Breast epithelium (tissue), 4 donors: ENCODE results near the gene C1S. TPM values are rescaled to one million over a fixed set of nuclear protein-coding genes. Genes with fewer than 3 reads are reported as not detected.

ENCODE experiments used
- DNase-seq, 2 donors: peaks; one replicate each; pipeline ENCODE4 v3.0.0-alpha.2; 2019; ENCODE audit warnings: low spot score in 2 of 2
- H3K27ac ChIP-seq, 2 donors: fragments of 200-600 bp; sonication (generic) in 1 of 2; one replicate each; pipeline ENCODE4 v1.5.1; 2016 to 2019; ENCODE audit warnings: mild to moderate bottlenecking in 1 of 2
- H3K27me3 ChIP-seq, 2 donors: fragments of 200-600 bp; sonication (generic) in 1 of 2; one replicate each; pipeline versions ENCODE4 v1.5.1 to v1.6.0; 2017 to 2019; ENCODE audit warnings: control low read depth in 1 of 2, mild to moderate bottlenecking in 1 of 2
- H3K36me3 ChIP-seq: fragments of 200-600 bp; one replicate; pipeline ENCODE4 v1.5.1; 2019
- H3K4me1 ChIP-seq, 2 donors: fragments of 200-600 bp; sonication (generic); one replicate each; pipeline ENCODE4 v1.5.1; 2016 to 2019; ENCODE audit warnings: control low read depth in 1 of 2
- H3K4me3 ChIP-seq, 3 donors: fragments of 200-600 bp; sonication (generic); 1 replicate in 2 of 3; 2 replicates in 1 of 3; pipeline ENCODE4 v1.5.1; 2016 to 2019; ENCODE audit warnings: mild to moderate bottlenecking in 3 of 3, moderate library complexity in 2 of 3
- H3K9me3 ChIP-seq, 2 donors: fragments of 200-600 bp; sonication (generic) in 1 of 2; one replicate each; pipeline ENCODE4 v1.5.1; 2016 to 2019; ENCODE audit warnings: control low read depth in 1 of 2
- POLR2A ChIP-seq: fragments of 450-650 bp; IDR thresholded peaks from one replicate; pipeline ENCODE4 v1.6.1; 2016; ENCODE audit warnings: antibody characterized with exemption, mild to moderate bottlenecking, moderate library complexity
- POLR2AphosphoS5 ChIP-seq, 3 donors: sonication (generic); formaldehyde crosslinking; IDR thresholded peaks; one replicate each; pipeline ENCODE4 v1.6.1; 2017; ENCODE audit warnings: antibody characterized with exemption in 3 of 3
- intact Hi-C: fragments of 100-400 bp; cut with DNase I; formaldehyde crosslinking; loops from one replicate; pipeline ENCODE4 v1.15.1; 2023; ENCODE audit warnings: low total_unique reads
- total RNA-seq, 3 donors: library from RNA; depleted of rRNA; stranded (reverse); fragments of >200 nt; gene quantifications; one replicate each; pipeline ENCODE4 v1.1.0, GENCODE V29; 2016
- TF ChIP-seq, protein P1 (sequence below), 3 donors: fragments of 450-650 bp; IDR thresholded peaks; one replicate each; pipeline ENCODE4 v1.5.1; 2016 to 2017; ENCODE audit warnings: antibody characterized with exemption in 3 of 3, mild to moderate bottlenecking in 3 of 3, moderate library complexity in 3 of 3

The C1S gene
- total RNA-seq, 3 donors from 2014 or later, result 307 to 959 (median 622) TPM

DNA sequence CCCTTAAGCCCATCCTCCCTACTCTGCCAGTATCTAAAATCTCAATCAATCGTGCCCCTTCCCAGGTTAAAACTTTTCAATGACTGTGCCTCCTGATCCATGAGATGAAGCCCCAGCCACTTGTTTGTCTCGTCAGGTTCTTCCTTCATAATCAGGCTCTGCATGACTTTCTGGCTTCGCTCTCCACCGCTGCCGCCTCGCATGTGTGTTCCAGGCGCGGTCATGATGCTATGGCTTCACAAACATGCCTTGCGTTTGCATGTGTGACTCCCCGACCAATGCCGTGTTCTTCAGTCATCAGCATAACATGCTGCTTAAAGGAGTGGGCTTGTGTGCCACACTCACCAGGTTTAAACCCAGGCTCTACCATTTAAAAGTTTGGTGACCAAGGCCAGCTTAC is 53.5 kb downstream of the C1S start:
- no peaks in the 10 kb centered on the region for H3K36me3 ChIP-seq
- TF ChIP-seq, protein P1, sequence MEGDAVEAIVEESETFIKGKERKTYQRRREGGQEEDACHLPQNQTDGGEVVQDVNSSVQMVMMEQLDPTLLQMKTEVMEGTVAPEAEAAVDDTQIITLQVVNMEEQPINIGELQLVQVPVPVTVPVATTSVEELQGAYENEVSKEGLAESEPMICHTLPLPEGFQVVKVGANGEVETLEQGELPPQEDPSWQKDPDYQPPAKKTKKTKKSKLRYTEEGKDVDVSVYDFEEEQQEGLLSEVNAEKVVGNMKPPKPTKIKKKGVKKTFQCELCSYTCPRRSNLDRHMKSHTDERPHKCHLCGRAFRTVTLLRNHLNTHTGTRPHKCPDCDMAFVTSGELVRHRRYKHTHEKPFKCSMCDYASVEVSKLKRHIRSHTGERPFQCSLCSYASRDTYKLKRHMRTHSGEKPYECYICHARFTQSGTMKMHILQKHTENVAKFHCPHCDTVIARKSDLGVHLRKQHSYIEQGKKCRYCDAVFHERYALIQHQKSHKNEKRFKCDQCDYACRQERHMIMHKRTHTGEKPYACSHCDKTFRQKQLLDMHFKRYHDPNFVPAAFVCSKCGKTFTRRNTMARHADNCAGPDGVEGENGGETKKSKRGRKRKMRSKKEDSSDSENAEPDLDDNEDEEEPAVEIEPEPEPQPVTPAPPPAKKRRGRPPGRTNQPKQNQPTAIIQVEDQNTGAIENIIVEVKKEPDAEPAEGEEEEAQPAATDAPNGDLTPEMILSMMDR (IDR thresholded peaks at IDR 0.05), result no peak
- TF ChIP-seq POLR2A, result no peak
- TF ChIP-seq POLR2AphosphoS5 (IDR thresholded peaks at IDR 0.05), result no peak
- H3K4me1 ChIP-seq, result no peaks in the 10 kb centered on the region
- H3K27ac ChIP-seq, result peak overlapping the region in 1 of 2 donors; percentile 57
- intact Hi-C loops, result loop anchor here (10.0 kb wide), 1 partner anchor 169 kb away; the partner anchor contains the start of genes C12orf57 and RNU7-1
- H3K9me3 ChIP-seq, result no peaks in the 10 kb centered on the region
- H3K27me3 ChIP-seq, result no peaks in the 10 kb centered on the region
- no peak for DNase-seq
- H3K4me3 ChIP-seq, result no peak overlapping the region

DNA sequence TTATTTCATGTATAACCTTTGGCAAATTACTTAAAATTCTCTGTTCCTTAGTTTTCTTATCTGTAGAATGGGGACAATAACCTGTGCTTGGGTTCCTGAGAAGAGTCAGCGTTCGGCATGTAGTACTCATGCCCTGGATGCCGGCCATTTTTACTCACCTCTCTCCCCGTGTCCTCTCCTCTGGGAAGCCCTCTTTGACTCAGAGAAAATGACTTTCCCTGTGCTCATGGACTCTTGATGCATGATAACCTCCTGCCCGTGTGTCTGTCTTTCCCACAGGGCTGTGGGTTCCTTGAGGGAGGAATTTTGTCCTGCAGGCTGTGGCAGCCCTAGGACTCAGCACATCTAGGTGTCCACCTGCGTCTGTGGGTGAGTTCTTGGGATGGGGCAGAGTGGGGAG is 54.3 kb downstream of the C1S start:
- H3K27me3 ChIP-seq, result no peaks in the 10 kb centered on the region
- H3K36me3 ChIP-seq, result no peaks in the 10 kb centered on the region
- intact Hi-C loops, result loop anchor here (10.0 kb wide), 1 partner anchor 170 kb away; the partner anchor contains the start of genes C12orf57 and RNU7-1
- no peak overlapping the region for H3K4me3 ChIP-seq
- no peak overlapping the region for H3K27ac ChIP-seq
- H3K4me1 ChIP-seq, result no peaks in the 10 kb centered on the region
- TF ChIP-seq POLR2AphosphoS5 (IDR thresholded peaks at IDR 0.05), result no peak
- TF ChIP-seq, protein P1 (IDR thresholded peaks at IDR 0.05), result no peak
- TF ChIP-seq POLR2A, result no peak
- H3K9me3 ChIP-seq, result no peaks in the 10 kb centered on the region
- DNase-seq, result no peak

DNA sequence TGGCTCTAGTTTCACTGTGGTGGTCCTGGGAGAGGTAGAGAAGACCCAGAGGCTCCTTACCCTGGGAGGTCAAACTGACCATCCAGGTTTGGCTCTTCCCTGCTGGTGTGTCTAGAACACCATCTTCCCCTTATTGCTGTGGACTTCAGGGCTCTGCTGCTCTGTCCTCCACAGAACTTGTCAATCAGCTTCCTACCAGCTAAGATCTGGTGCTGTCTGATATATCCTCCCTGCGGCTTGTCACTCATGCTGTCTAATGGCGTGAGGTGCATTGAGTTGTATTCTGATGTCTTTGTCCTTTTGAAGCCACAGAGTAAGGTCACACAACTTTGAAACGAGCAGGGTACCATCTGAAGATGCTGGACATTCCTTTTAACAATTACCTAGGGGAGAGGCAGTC is 55.7 kb downstream of the C1S start:
- Histone ChIP-seq H3K9me3 (no peaks in the 10 kb centered on the region), H3K4me3 (no peak overlapping the region), H3K4me1 (no peaks in the 10 kb centered on the region), H3K27ac (peak overlapping the region in 1 of 2 donors; percentile 3), H3K27me3 (no peaks in the 10 kb centered on the region), H3K36me3 (no peaks in the 10 kb centered on the region)
- intact Hi-C loops, result loop anchor here (10.0 kb wide), 1 partner anchor 171 kb away; the partner anchor contains the start of genes C12orf57 and RNU7-1
- TF ChIP-seq POLR2A, result no peak
- no peak for TF ChIP-seq POLR2AphosphoS5 (IDR thresholded peaks at IDR 0.05)
- TF ChIP-seq, protein P1 (IDR thresholded peaks at IDR 0.05), result no peak
- no peak for DNase-seq

DNA sequence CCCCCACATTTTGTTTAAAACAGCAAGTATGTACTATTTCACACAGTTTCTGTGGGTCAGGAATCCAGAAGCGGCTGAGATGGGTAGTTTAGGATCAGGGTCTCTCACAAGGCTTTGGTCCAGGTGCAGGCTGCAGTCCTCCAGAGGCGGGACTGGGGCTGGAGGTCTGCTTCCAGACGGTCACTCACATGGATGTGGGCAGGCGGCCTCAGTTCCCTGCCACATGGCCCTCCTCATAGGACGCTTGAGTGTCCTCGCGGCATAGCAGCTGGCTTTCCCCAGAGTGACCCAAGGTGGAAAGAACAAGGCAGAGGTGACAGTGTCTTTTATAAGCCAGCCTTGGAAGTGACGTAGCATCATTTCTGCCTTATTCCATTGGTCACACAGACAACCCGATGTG is 56.4 kb downstream of the C1S start:
- H3K27ac ChIP-seq, result no peak overlapping the region
- H3K4me3 ChIP-seq, result no peak overlapping the region
- intact Hi-C loops, result loop anchor here (10.0 kb wide), 1 partner anchor 172 kb away; the partner anchor contains the start of genes C12orf57 and RNU7-1
- TF ChIP-seq, protein P1 (IDR thresholded peaks at IDR 0.05), result no peak
- TF ChIP-seq POLR2A, result no peak
- no peak for TF ChIP-seq POLR2AphosphoS5 (IDR thresholded peaks at IDR 0.05)
- no peak for DNase-seq
- H3K9me3 ChIP-seq, result no peaks in the 10 kb centered on the region
- no peaks in the 10 kb centered on the region for H3K27me3 ChIP-seq
- no peaks in the 10 kb centered on the region for H3K4me1 ChIP-seq
- no peaks in the 10 kb centered on the region for H3K36me3 ChIP-seq

DNA sequence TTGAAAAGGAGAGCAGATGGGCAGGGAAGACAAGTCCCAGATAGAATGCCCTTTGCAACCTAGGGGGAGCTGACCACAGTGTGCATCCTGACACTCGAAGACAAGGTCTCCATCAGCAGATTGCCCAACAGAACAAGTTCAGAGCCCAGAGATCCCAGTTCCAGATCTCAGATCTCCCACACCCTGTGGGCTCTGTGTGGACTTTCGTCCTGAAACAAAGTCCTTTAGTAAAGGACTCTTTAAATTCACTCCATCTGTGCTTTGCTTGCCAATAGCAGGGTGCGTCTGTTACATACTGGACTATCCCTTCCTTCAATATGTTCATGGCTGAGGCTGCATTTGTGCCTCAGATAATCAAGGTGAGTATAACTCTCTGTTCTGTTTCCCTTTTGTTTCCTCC is 57.2 kb downstream of the C1S start:
- no peak overlapping the region for H3K4me3 ChIP-seq
- no peaks in the 10 kb centered on the region for H3K4me1 ChIP-seq
- H3K27ac ChIP-seq, result no peak overlapping the region
- no peak for DNase-seq
- no peaks in the 10 kb centered on the region for H3K36me3 ChIP-seq
- TF ChIP-seq POLR2AphosphoS5 (IDR thresholded peaks at IDR 0.05) (no peak), POLR2A (no peak)
- TF ChIP-seq, protein P1 (IDR thresholded peaks at IDR 0.05), result no peak
- intact Hi-C loops, result loop anchor here (10.0 kb wide), 1 partner anchor 173 kb away; the partner anchor contains the start of genes C12orf57 and RNU7-1
- H3K27me3 ChIP-seq, result no peaks in the 10 kb centered on the region
- H3K9me3 ChIP-seq, result no peaks in the 10 kb centered on the region
